Keratinocyte (primary cell): ENCODE data around the gene INTU. TPM values are rescaled to one million over a fixed set of nuclear protein-coding genes. Genes with fewer than 3 reads are reported as not detected.

Experiments used
- DNase-seq: peaks from one replicate; pipeline ENCODE4 v3.0.0-alpha.2; 2011; ENCODE audit warnings: low read depth, missing footprints, low spot score
- FAIRE-seq: peaks from 2 replicates; lab custom pipeline; 2011; peaks lifted over from hg19 to GRCh38; lab: Jason Lieb, UNC
- H2AFZ ChIP-seq: 2 replicates; pipeline ENCODE4 v1.6.0; 2012; ENCODE audit warnings: low read length, control low read depth, inconsistent platforms; ENCODE audit not compliant: control insufficient read depth
- H3K27ac ChIP-seq: 2 replicates; pipeline ENCODE4 v1.5.1; 2011; ENCODE audit warnings: low read length; ENCODE audit not compliant: control insufficient read depth, insufficient read depth
- H3K27me3 ChIP-seq: 3 replicates; pipeline ENCODE4 v1.6.0; 2011; ENCODE audit warnings: low read length; ENCODE audit not compliant: control insufficient read depth, insufficient read depth; ENCODE audit errors: extremely low read depth
- H3K36me3 ChIP-seq, 2 experiments: 2 replicates in 1 of 2; 3 replicates in 1 of 2; pipeline ENCODE4 v1.5.1; 2011; ENCODE audit warnings: low read length in 2 of 2, mild to moderate bottlenecking in 1 of 2; ENCODE audit not compliant: control insufficient read depth in 2 of 2, insufficient read depth in 2 of 2; ENCODE audit errors: extremely low read depth in 1 of 2
- H3K4me1 ChIP-seq: 3 replicates; pipeline ENCODE4 v1.5.1; 2011; ENCODE audit warnings: low read length; ENCODE audit not compliant: control insufficient read depth, insufficient read depth; ENCODE audit errors: extremely low read depth
- H3K4me2 ChIP-seq: 3 replicates; pipeline ENCODE4 v1.6.0; 2011; ENCODE audit warnings: low read depth, low read length; ENCODE audit not compliant: control insufficient read depth, insufficient read depth; ENCODE audit errors: extremely low read depth
- H3K4me3 ChIP-seq, 3 experiments: fragments of 200-600 bp in 1 of 3; sonication (generic) in 1 of 3; 2 replicates in 2 of 3; 3 replicates in 1 of 3; pipeline ENCODE4 v1.5.1; 2011 to 2016; ENCODE audit warnings: low read length in 3 of 3, mild to moderate bottlenecking in 3 of 3, control low read depth in 2 of 3, inconsistent platforms in 1 of 3, low read depth in 1 of 3, mixed read lengths in 1 of 3, mixed run types in 1 of 3, moderate library complexity in 1 of 3; ENCODE audit not compliant: control insufficient read depth in 2 of 3, insufficient read depth in 2 of 3; ENCODE audit errors: extremely low read depth in 1 of 3
- H3K79me2 ChIP-seq: 2 replicates; pipeline ENCODE4 v1.6.0; 2012; ENCODE audit warnings: low read length; ENCODE audit not compliant: control insufficient read depth, insufficient read depth
- H3K9ac ChIP-seq: 3 replicates; pipeline ENCODE4 v1.6.0; 2011; ENCODE audit warnings: low read length; ENCODE audit not compliant: control insufficient read depth, insufficient read depth; ENCODE audit errors: extremely low read depth
- H3K9me1 ChIP-seq: 3 replicates; pipeline ENCODE4 v1.6.0; 2011; ENCODE audit warnings: low read length; ENCODE audit not compliant: control insufficient read depth, insufficient read depth; ENCODE audit errors: extremely low read depth
- H3K9me3 ChIP-seq: 2 replicates; pipeline ENCODE4 v1.5.1; 2012; ENCODE audit warnings: low read depth, low read length; ENCODE audit not compliant: control insufficient read depth
- H4K20me1 ChIP-seq: 3 replicates; pipeline ENCODE4 v1.6.0; 2011; ENCODE audit warnings: low read length; ENCODE audit not compliant: control insufficient read depth, insufficient read depth; ENCODE audit errors: extremely low read depth
- EZH2 ChIP-seq: IDR thresholded peaks from one replicate; pipeline ENCODE4 v1.6.1; 2012; ENCODE audit warnings: inconsistent platforms, mild to moderate bottlenecking, low read length, moderate library complexity
- dilution Hi-C: fragments of 300-500 bp; cut with MboI; formaldehyde crosslinking; loops from one replicate; pipeline ENCODE4 v1.7.0; 2020; ENCODE audit warnings: low sequenced_read_pairs; ENCODE audit not compliant: extremely low pct_ligation_motif_present
- polyA plus RNA-seq, 5 experiments: library from polyadenylated mRNA; depleted of rRNA in 3 of 5; stranded (reverse) in 3 of 5; stranded (forward) in 1 of 5; unstranded in 1 of 5; fragments of >200 nt; gene quantifications; 1 replicate in 1 of 5; 2 replicates in 3 of 5; 3 replicates in 1 of 5; pipeline versions ENCODE4 v1.2.1 to v1.2.3, GENCODE V29; 2011 to 2012; ENCODE audit warnings: missing spikeins in 2 of 5, low read depth in 1 of 5, low replicate concordance in 1 of 5
- TF ChIP-seq, protein P1 (sequence below), 3 experiments: IDR thresholded peaks in 1 of 3; conservative IDR thresholded peaks in 1 of 3; optimal IDR thresholded peaks in 1 of 3; 2 replicates in 2 of 3; 3 replicates in 1 of 3; pipeline versions ENCODE3 to v1.5.1; 2011; ENCODE audit warnings: low read length in 3 of 3, mild to moderate bottlenecking in 3 of 3, moderate library complexity in 2 of 3, control low read depth in 1 of 3, inconsistent platforms in 1 of 3; ENCODE audit not compliant: insufficient read depth in 2 of 3; ENCODE audit errors: extremely low read depth in 1 of 3

Gene INTU
- polyA plus RNA-seq, 1 donor (not counting 4 experiments of a cell fraction or from before 2014, with no cell fraction given) = 5.0 TPM

- Histone ChIP-seq H3K4me1 (peaks cover 17% of the 10 kb centered on the region), H3K36me3 (no peaks in the 10 kb centered on the region), H3K4me3 (no peak overlapping the region), H3K27ac (no peak overlapping the region), H3K27me3 (no peaks in the 10 kb centered on the region), H3K79me2 (no peaks in the 10 kb centered on the region), H3K9me1 (no peaks in the 10 kb centered on the region), H3K4me2 (no peak overlapping the region), H4K20me1 (no peaks in the 10 kb centered on the region), H3K9me3 (no peaks in the 10 kb centered on the region), H2AFZ (no peak overlapping the region), H3K9ac (no peak overlapping the region)
- TF ChIP-seq EZH2 = no peak
- TF ChIP-seq, protein P1, sequence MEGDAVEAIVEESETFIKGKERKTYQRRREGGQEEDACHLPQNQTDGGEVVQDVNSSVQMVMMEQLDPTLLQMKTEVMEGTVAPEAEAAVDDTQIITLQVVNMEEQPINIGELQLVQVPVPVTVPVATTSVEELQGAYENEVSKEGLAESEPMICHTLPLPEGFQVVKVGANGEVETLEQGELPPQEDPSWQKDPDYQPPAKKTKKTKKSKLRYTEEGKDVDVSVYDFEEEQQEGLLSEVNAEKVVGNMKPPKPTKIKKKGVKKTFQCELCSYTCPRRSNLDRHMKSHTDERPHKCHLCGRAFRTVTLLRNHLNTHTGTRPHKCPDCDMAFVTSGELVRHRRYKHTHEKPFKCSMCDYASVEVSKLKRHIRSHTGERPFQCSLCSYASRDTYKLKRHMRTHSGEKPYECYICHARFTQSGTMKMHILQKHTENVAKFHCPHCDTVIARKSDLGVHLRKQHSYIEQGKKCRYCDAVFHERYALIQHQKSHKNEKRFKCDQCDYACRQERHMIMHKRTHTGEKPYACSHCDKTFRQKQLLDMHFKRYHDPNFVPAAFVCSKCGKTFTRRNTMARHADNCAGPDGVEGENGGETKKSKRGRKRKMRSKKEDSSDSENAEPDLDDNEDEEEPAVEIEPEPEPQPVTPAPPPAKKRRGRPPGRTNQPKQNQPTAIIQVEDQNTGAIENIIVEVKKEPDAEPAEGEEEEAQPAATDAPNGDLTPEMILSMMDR (optimal IDR thresholded peaks at IDR 0.05 in 1 of 3, IDR thresholded peaks at IDR 0.05 in 1 of 3, conservative IDR thresholded peaks at IDR 0.05 in 1 of 3; ENCODE audit: extremely low read depth in 1 of 3, insufficient read depth in 2 of 3, low read length in 3 of 3) = no peak
- DNase-seq (no peak), FAIRE-seq (no peak)
- dilution Hi-C loops = no loop called here
These were observed 1.4 kb downstream of the INTU start for GRCh38 chr4:127634181-127634580.

GRCh38 chr4:127641524-127641923, 8.8 kb downstream of the INTU start:
- Histone ChIP-seq H3K9me3 (no peaks in the 10 kb centered on the region), H3K4me3 (no peak overlapping the region), H3K9ac (no peak overlapping the region), H3K79me2 (no peaks in the 10 kb centered on the region), H3K27me3 (no peaks in the 10 kb centered on the region), H3K9me1 (no peaks in the 10 kb centered on the region), H2AFZ (peak overlapping the region; percentile 12), H3K4me1 (no peaks in the 10 kb centered on the region), H3K36me3 (peaks cover 0 to 5% of the 10 kb centered on the region in 2 experiments), H3K27ac (no peak overlapping the region), H4K20me1 (no peaks in the 10 kb centered on the region), H3K4me2 (no peak overlapping the region)
- no peak for DNase-seq
- TF ChIP-seq, protein P1 (optimal IDR thresholded peaks at IDR 0.05 in 1 of 3, IDR thresholded peaks at IDR 0.05 in 1 of 3, conservative IDR thresholded peaks at IDR 0.05 in 1 of 3; ENCODE audit: extremely low read depth in 1 of 3, insufficient read depth in 2 of 3, low read length in 3 of 3) = no peak
- dilution Hi-C loops = no loop called here
- FAIRE-seq = peak; percentile 23
